H7 (cell line): ENCODE results near the gene MYO1D. TPM values are rescaled to one million over a fixed set of nuclear protein-coding genes. Genes with fewer than 3 reads are reported as not detected.
A peak's percentile ranks its signal among the peaks of the same experiment; 100 is the strongest.
"Not testable (repeated sequence)": the region's sequence is repeated elsewhere in the genome, so short reads cannot be mapped to it uniquely, and the experiment has no call there.

Experiments used
- DNase-seq: peaks from one replicate; pipeline ENCODE4 v3.0.0; 2012
- H3K27me3 ChIP-seq: 2 replicates; pipeline ENCODE4 v1.6.0; 2011; ENCODE audit warnings: mild to moderate bottlenecking, low read length; ENCODE audit not compliant: control insufficient read depth, insufficient read depth
- H3K36me3 ChIP-seq: replicated peaks from 2 replicates; pipeline ENCODE4 v1.5.1; 2011; ENCODE audit warnings: low read length; ENCODE audit not compliant: control insufficient read depth, insufficient read depth
- H3K4me3 ChIP-seq: 2 replicates; pipeline ENCODE4 v1.5.1; 2011; ENCODE audit warnings: low read depth, mild to moderate bottlenecking, control low read depth, low read length, moderate library complexity; ENCODE audit not compliant: insufficient read depth
- total RNA-seq: library from RNA; depleted of rRNA; stranded (reverse); fragments of >200 nt; shearing (Covaris generic); gene quantifications from 2 replicates; pipeline ENCODE4 v1.2.3, GENCODE V29; 2014; rRNA removed

MYO1D gene
- 15.6 and 16.8 TPM in 2 replicates for total RNA-seq

GRCh38 chr17:32876417-32877163 is at the start of gene MYO1D:
TSS of gene MYO1D (minus strand) at chr17:32877124. CDS start at chr17:32876872, 252 bp downstream.
- Histone ChIP-seq H3K36me3 (no peaks in the 10 kb centered on the region), H3K4me3 (peak within 1 kb of the TSS; percentile 80), H3K27me3 (peaks cover 2% of the 10 kb centered on the region)
- peak; percentile 88 for DNase-seq

DNA sequence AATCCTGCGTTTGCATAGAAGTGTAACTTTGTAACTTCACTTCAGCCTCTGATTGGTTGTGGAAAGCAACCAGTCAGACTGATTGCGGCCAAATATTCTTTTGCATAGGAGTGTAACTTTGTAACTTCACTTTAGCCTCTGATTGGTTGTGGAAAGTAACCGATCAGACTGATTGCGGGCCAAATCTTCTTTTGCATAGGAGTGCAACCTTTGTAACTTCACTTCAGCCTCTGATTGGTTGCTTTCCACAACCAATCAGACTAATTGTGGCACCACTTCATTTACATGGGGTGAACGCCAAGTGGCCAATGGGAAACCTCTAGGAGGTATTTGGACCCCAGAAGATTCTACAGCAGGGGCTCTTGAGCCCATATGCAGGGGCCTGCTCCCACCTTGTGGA is 49.3 kb upstream of the MYO1D start:
- Histone ChIP-seq H3K4me3 (no peak overlapping the region), H3K27me3 (peaks cover 3% of the 10 kb centered on the region), H3K36me3 (no peaks in the 10 kb centered on the region)
- DNase-seq: no peak

- not testable (repeated sequence) for H3K36me3 ChIP-seq, H3K4me3 ChIP-seq, DNase-seq, H3K27me3 ChIP-seq
These were observed 47.0 kb upstream of the MYO1D start for GRCh38 chr17:32923905-32924304.

DNA sequence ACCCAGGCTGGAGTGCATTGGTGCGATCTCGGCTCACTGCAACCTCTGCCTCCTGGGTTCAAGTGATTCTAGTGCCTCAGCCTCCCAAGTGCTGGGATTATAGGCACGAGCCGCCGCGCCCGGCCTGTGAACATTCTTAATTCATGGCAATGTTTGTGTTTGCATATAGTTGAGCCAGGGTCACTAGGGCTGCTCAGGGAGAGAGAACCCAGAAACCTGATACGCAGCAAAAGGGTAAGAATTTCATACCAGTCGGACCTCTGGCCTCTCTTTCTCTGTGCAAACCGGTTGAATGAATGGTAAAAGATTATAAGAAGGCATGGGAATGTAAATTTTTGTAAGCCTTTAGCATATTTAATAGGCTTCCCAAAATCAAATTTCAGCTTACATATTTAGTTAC is 44.1 kb upstream of the MYO1D start:
- H3K27me3 ChIP-seq: no peaks in the 10 kb centered on the region
- no peak for DNase-seq
- H3K36me3 ChIP-seq: no peaks in the 10 kb centered on the region
- H3K4me3 ChIP-seq: no peak overlapping the region

DNA sequence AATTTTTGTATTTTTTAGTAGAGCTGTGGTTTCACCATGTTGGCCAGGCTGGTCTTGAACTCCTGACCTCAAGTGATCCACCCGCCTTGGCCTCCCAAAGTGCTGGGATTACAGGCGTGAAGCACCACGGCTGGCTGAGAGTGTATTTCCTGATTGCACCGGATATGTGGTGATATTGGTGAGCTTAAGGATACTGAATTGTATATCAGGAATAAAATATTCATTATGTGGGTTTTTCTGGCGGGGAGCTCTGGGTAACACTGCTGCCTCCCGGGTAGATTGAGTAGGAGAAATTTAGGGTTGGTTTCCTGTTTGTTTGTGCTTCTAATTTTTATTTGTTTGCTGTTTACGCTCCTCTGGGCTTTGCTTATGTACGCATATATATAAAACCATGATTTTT is 43.4 kb upstream of the MYO1D start:
- no peak for DNase-seq
- Histone ChIP-seq H3K27me3 (no peaks in the 10 kb centered on the region), H3K4me3 (no peak overlapping the region), H3K36me3 (no peaks in the 10 kb centered on the region)

- H3K36me3 ChIP-seq, H3K27me3 ChIP-seq, H3K4me3 ChIP-seq, DNase-seq: not testable (repeated sequence)
These were observed 43.0 kb upstream of the MYO1D start for GRCh38 chr17:32919876-32920275.

GRCh38 chr17:32917842-32918241 is 40.9 kb upstream of the MYO1D start:
- Histone ChIP-seq H3K4me3 (no peak overlapping the region), H3K36me3 (no peaks in the 10 kb centered on the region), H3K27me3 (no peaks in the 10 kb centered on the region)
- DNase-seq: no peak

GRCh38 chr17:32917081-32917480 is 40.2 kb upstream of the MYO1D start:
- Histone ChIP-seq H3K4me3 (no peak overlapping the region), H3K27me3 (no peaks in the 10 kb centered on the region), H3K36me3 (no peaks in the 10 kb centered on the region)
- no peak for DNase-seq

- no peaks in the 10 kb centered on the region for H3K27me3 ChIP-seq
- DNase-seq: no peak
- H3K36me3 ChIP-seq: no peaks in the 10 kb centered on the region
- no peak overlapping the region for H3K4me3 ChIP-seq
These were observed 39.2 kb upstream of the MYO1D start for GRCh38 chr17:32916134-32916533.

DNA sequence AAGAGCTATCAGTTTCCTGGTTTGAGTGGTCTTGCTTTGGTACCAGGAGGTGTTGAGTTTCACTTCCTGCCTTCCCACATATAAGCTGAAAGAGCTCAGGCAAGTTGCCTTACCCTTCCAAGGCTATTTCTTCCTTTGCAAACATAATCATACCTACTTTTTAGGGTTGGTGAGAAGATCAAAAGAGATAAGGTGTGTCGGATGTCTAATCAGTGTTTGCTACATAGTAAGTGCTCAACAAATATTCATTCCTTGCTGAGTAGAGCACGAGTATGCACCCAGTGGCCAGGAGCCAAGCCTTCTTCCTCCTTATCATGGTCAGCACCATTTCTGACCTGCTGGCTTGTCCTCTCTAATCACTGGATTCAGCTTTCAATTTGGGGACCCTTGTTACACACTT is 38.3 kb upstream of the MYO1D start:
- no peak for DNase-seq
- Histone ChIP-seq H3K36me3 (no peaks in the 10 kb centered on the region), H3K4me3 (no peak overlapping the region), H3K27me3 (no peaks in the 10 kb centered on the region)

- DNase-seq: no peak
- Histone ChIP-seq H3K36me3 (no peaks in the 10 kb centered on the region), H3K27me3 (no peaks in the 10 kb centered on the region), H3K4me3 (no peak overlapping the region)
These were observed 37.3 kb upstream of the MYO1D start for GRCh38 chr17:32914181-32914580.

GRCh38 chr17:32913593-32913992 is 36.7 kb upstream of the MYO1D start:
- Histone ChIP-seq H3K36me3 (no peaks in the 10 kb centered on the region), H3K27me3 (no peaks in the 10 kb centered on the region), H3K4me3 (no peak overlapping the region)
- DNase-seq: no peak

GRCh38 chr17:32912218-32912897 is 35.4 kb upstream of the MYO1D start:
- Histone ChIP-seq H3K27me3 (no peaks in the 10 kb centered on the region), H3K36me3 (no peaks in the 10 kb centered on the region), H3K4me3 (no peak overlapping the region)
- no peak for DNase-seq

GRCh38 chr17:32910769-32911168 is 33.8 kb upstream of the MYO1D start:
- no peaks in the 10 kb centered on the region for H3K27me3 ChIP-seq
- H3K4me3 ChIP-seq: no peak overlapping the region
- H3K36me3 ChIP-seq: no peaks in the 10 kb centered on the region
- DNase-seq: no peak

GRCh38 chr17:32909787-32910369 is 33.0 kb upstream of the MYO1D start:
- Histone ChIP-seq H3K4me3 (no peak overlapping the region), H3K27me3 (no peaks in the 10 kb centered on the region), H3K36me3 (no peaks in the 10 kb centered on the region)
- peak; percentile 75 for DNase-seq
